Immature natural killer cell (primary cell): ENCODE results near the gene BCL2. TPM values are rescaled to one million over a fixed set of nuclear protein-coding genes. Genes with fewer than 3 reads are reported as not detected.
"Not testable (repeated sequence)": the region's sequence is repeated elsewhere in the genome, so short reads cannot be mapped to it uniquely, and the experiment has no call there.

Experiments used
- DNase-seq, 3 donors: peaks; one replicate each; pipeline ENCODE4 v3.0.0; 2022; ENCODE audit warnings: mixed read lengths in 1 of 3
- H3K27ac Mint-ChIP-seq, 6 donors: one replicate each; pipeline ENCODE4 v1.8.0; 2020; ENCODE audit warnings: mixed read lengths in 6 of 6, mild to moderate bottlenecking in 5 of 6, inconsistent platforms in 4 of 6, moderate library complexity in 3 of 6
- H3K27me3 Mint-ChIP-seq, 3 donors: one replicate each; pipeline ENCODE4 v1.8.0; 2020 to 2021; ENCODE audit warnings: low read depth in 3 of 3, mild to moderate bottlenecking in 3 of 3, mixed read lengths in 3 of 3, moderate library complexity in 3 of 3, inconsistent platforms in 1 of 3
- H3K36me3 Mint-ChIP-seq, 3 donors: one replicate each; pipeline ENCODE4 v1.8.0; 2020; ENCODE audit warnings: mixed read lengths in 3 of 3, inconsistent platforms in 2 of 3, mild to moderate bottlenecking in 2 of 3
- H3K4me1 Mint-ChIP-seq, 2 donors: one replicate each; pipeline ENCODE4 v1.8.0; 2020; ENCODE audit warnings: inconsistent platforms in 2 of 2, mild to moderate bottlenecking in 2 of 2, mixed read lengths in 2 of 2, moderate library complexity in 1 of 2
- H3K4me3 Mint-ChIP-seq, 5 donors: one replicate each; pipeline ENCODE4 v1.8.0; 2020; ENCODE audit warnings: mild to moderate bottlenecking in 5 of 5, mixed read lengths in 5 of 5, inconsistent platforms in 3 of 5, moderate library complexity in 3 of 5
- H3K9me3 Mint-ChIP-seq, 6 donors: one replicate each; pipeline ENCODE4 v1.8.0; 2020; ENCODE audit warnings: mild to moderate bottlenecking in 6 of 6, mixed read lengths in 6 of 6, inconsistent platforms in 4 of 6, moderate library complexity in 3 of 6
- polyA plus RNA-seq, 3 donors: library from polyadenylated mRNA; unstranded; fragments of 300-500 nt; fragmentation: Illumina TruSeq; gene quantifications; one replicate each; pipeline ENCODE4 v1.2.3, GENCODE V29; 2021

BCL2 gene
- polyA plus RNA-seq, result 1 to 10 TPM; 5.1 to 8.0 (median 5.7) TPM

GRCh38 chr18:63319383-63320122 lies at the start of gene BCL2:
TSS of gene BCL2 (minus strand) at chr18:63319769.
- Mint-ChIP-seq H3K27ac (peak within 1 kb of the TSS; percentile 89 to 98 (median 94)), H3K9me3 (no peaks in the 10 kb centered on the region), H3K36me3 (peaks cover 0 to 5% (median 0%) of the 10 kb centered on the region in 3 donors), H3K27me3 (peaks cover 11 to 19% (median 14%) of the 10 kb centered on the region in 3 donors), H3K4me3 (peak within 1 kb of the TSS; percentile 93 to 100 (median 99)), H3K4me1 (peaks cover 58 to 70% of the 10 kb centered on the region in 2 donors)
- DNase-seq, result no peak

GRCh38 chr18:63368611-63369010 lies 49.0 kb upstream of the BCL2 start:
- peaks cover 41 to 44% of the 10 kb centered on the region in 2 donors for H3K4me1 Mint-ChIP-seq
- peaks cover 4 to 14% (median 8%) of the 10 kb centered on the region in 3 donors for H3K27me3 Mint-ChIP-seq
- no peaks in the 10 kb centered on the region for H3K9me3 Mint-ChIP-seq
- H3K4me3 Mint-ChIP-seq, result peak overlapping the region; percentile 80 to 94 (median 91)
- DNase-seq, result no peak
- H3K27ac Mint-ChIP-seq, result peak overlapping the region in 2 of 6 donors; percentile 59 to 77
- H3K36me3 Mint-ChIP-seq, result peaks cover 0 to 9% (median 0%) of the 10 kb centered on the region in 3 donors

- peaks cover 4 to 14% (median 8%) of the 10 kb centered on the region in 3 donors for H3K27me3 Mint-ChIP-seq
- peaks cover 52 to 55% of the 10 kb centered on the region in 2 donors for H3K4me1 Mint-ChIP-seq
- peak; percentile 78 to 82 (median 81) for DNase-seq
- H3K4me3 Mint-ChIP-seq, result peak within 1 kb of the TSS; percentile 89 to 94 (median 92)
- peak within 1 kb of the TSS; percentile 14 to 89 (median 77) for H3K27ac Mint-ChIP-seq
- H3K36me3 Mint-ChIP-seq, result peaks cover 0 to 6% (median 0%) of the 10 kb centered on the region in 3 donors
- no peaks in the 10 kb centered on the region for H3K9me3 Mint-ChIP-seq
Observed at GRCh38 chr18:63367053-63367953, 47.7 kb upstream of the BCL2 start, which contains the start of gene KDSR. TSS of gene KDSR (minus strand) at chr18:63367206. CDS start at chr18:63367118, 88 bp downstream.

- DNase-seq, result peak; percentile 35 to 40 (median 40)
- Mint-ChIP-seq H3K27ac (peak overlapping the region; percentile 14 to 89 (median 59)), H3K36me3 (peaks cover 0 to 10% (median 4%) of the 10 kb centered on the region in 3 donors), H3K9me3 (no peaks in the 10 kb centered on the region), H3K27me3 (peaks cover 4 to 14% (median 8%) of the 10 kb centered on the region in 3 donors), H3K4me1 (peaks cover 59 to 62% of the 10 kb centered on the region in 2 donors), H3K4me3 (peak overlapping the region; percentile 85 to 94 (median 92))
Observed at GRCh38 chr18:63366213-63367052, 46.9 kb upstream of the BCL2 start.

GRCh38 chr18:63365876-63366212 lies 46.3 kb upstream of the BCL2 start:
- DNase-seq, result peak in 1 of 3 donors; percentile 11
- Mint-ChIP-seq H3K4me3 (peak overlapping the region; percentile 85 to 94 (median 92)), H3K36me3 (peaks cover 0 to 5% (median 4%) of the 10 kb centered on the region in 3 donors), H3K9me3 (no peaks in the 10 kb centered on the region), H3K4me1 (peaks cover 59 to 62% of the 10 kb centered on the region in 2 donors), H3K27ac (peak overlapping the region in 5 of 6 donors; percentile 37 to 89 (median 59)), H3K27me3 (peaks cover 4 to 10% (median 7%) of the 10 kb centered on the region in 3 donors)

GRCh38 chr18:63363951-63364350 lies 44.4 kb upstream of the BCL2 start:
- no peaks in the 10 kb centered on the region for H3K9me3 Mint-ChIP-seq
- peak; percentile 64 to 74 (median 68) for DNase-seq

GRCh38 chr18:63363420-63363819 lies 43.9 kb upstream of the BCL2 start:
- Mint-ChIP-seq H3K4me1 (peaks cover 54 to 55% of the 10 kb centered on the region in 2 donors), H3K4me3 (peak overlapping the region in 4 of 5 donors; percentile 9 to 36 (median 24)), H3K27ac (peak overlapping the region in 1 of 6 donors; percentile 2)
- DNase-seq, H3K36me3 Mint-ChIP-seq, H3K27me3 Mint-ChIP-seq, H3K9me3 Mint-ChIP-seq: not testable (repeated sequence)

More at GRCh38 chr18:63363951-63364350, 44.4 kb upstream of the BCL2 start:
- Mint-ChIP-seq H3K27me3 (peaks cover 4 to 8% (median 5%) of the 10 kb centered on the region in 3 donors), H3K27ac (peak overlapping the region in 4 of 6 donors; percentile 2 to 25 (median 13)), H3K4me1 (peaks cover 58 to 60% of the 10 kb centered on the region in 2 donors), H3K4me3 (peak overlapping the region; percentile 5 to 36 (median 21)), H3K36me3 (peaks cover 0 to 8% (median 7%) of the 10 kb centered on the region in 3 donors)

- peaks cover 13 to 33% (median 25%) of the 10 kb centered on the region in 3 donors for H3K36me3 Mint-ChIP-seq
Observed at GRCh38 chr18:63356272-63356896, 36.8 kb upstream of the BCL2 start.

GRCh38 chr18:63350230-63350629 lies 30.7 kb upstream of the BCL2 start:
- Mint-ChIP-seq H3K27me3 (peaks cover 0 to 2% (median 0%) of the 10 kb centered on the region in 3 donors), H3K9me3 (no peaks in the 10 kb centered on the region), H3K27ac (no peak overlapping the region), H3K4me1 (no peaks in the 10 kb centered on the region), H3K4me3 (no peak overlapping the region), H3K36me3 (peaks cover 21 to 33% (median 26%) of the 10 kb centered on the region in 3 donors)
- DNase-seq, result no peak

More at GRCh38 chr18:63356272-63356896, 36.8 kb upstream of the BCL2 start:
- Mint-ChIP-seq H3K4me3 (no peak overlapping the region), H3K4me1 (no peaks in the 10 kb centered on the region), H3K9me3 (no peaks in the 10 kb centered on the region), H3K27me3 (no peaks in the 10 kb centered on the region), H3K27ac (no peak overlapping the region)
- no peak for DNase-seq

- Mint-ChIP-seq H3K9me3 (no peaks in the 10 kb centered on the region), H3K4me1 (no peaks in the 10 kb centered on the region), H3K36me3 (peaks cover 15 to 27% (median 25%) of the 10 kb centered on the region in 3 donors), H3K4me3 (no peak overlapping the region), H3K27me3 (peaks cover 0 to 2% (median 0%) of the 10 kb centered on the region in 3 donors), H3K27ac (peak overlapping the region in 1 of 6 donors; percentile 6)
- no peak for DNase-seq
Observed at GRCh38 chr18:63348508-63349136, 29.1 kb upstream of the BCL2 start.

GRCh38 chr18:63346480-63347183 lies 27.1 kb upstream of the BCL2 start:
- no peak overlapping the region for H3K27ac Mint-ChIP-seq
- H3K27me3 Mint-ChIP-seq, result peaks cover 0 to 2% (median 1%) of the 10 kb centered on the region in 3 donors
- no peak overlapping the region for H3K4me3 Mint-ChIP-seq
- no peak for DNase-seq
- H3K4me1 Mint-ChIP-seq, result no peaks in the 10 kb centered on the region
- peaks cover 12 to 23% (median 20%) of the 10 kb centered on the region in 3 donors for H3K36me3 Mint-ChIP-seq
- no peaks in the 10 kb centered on the region for H3K9me3 Mint-ChIP-seq
